ENCODE measurements around the gene STARD8.
"Not testable (repeated sequence)": the region's sequence is repeated elsewhere in the genome, so short reads cannot be mapped to it uniquely, and the experiment has no call there.

The STARD8 gene

GRCh38 chrX:68646421-68646820 lies 1.0 kb upstream of the STARD8 start:
- H3K27ac Mint-ChIP-seq = no peak overlapping the region
- H3K36me3 Mint-ChIP-seq (ENCODE audit: insufficient read depth) = no peaks in the 10 kb centered on the region
- no peaks in the 10 kb centered on the region for H3K4me1 Mint-ChIP-seq (ENCODE audit: low read depth in 2 of 2)
- peaks cover 10 to 11% of the 10 kb centered on the region in 2 donors for H3K27me3 Mint-ChIP-seq
- H3K4me3 Mint-ChIP-seq = no peak overlapping the region
- no peaks in the 10 kb centered on the region for H3K9me3 Mint-ChIP-seq
- DNase-seq (no peak), ATAC-seq (replicated peaks) (no peak)

- Mint-ChIP-seq H3K9me3 (peaks cover 0 to 3% of the 10 kb centered on the region in 2 donors), H3K4me1 (ENCODE audit: low read depth in 2 of 2) (no peaks in the 10 kb centered on the region), H3K4me3 (no peak overlapping the region), H3K36me3 (ENCODE audit: insufficient read depth) (no peaks in the 10 kb centered on the region), H3K27ac (no peak overlapping the region), H3K27me3 (peaks cover 10 to 11% of the 10 kb centered on the region in 2 donors)
- DNase-seq (no peak), ATAC-seq (replicated peaks) (no peak)
These were observed 1.5 kb downstream of the STARD8 start for GRCh38 chrX:68648960-68649359.

- H3K27ac Mint-ChIP-seq = no peak overlapping the region
- H3K36me3 Mint-ChIP-seq (ENCODE audit: insufficient read depth) = no peaks in the 10 kb centered on the region
- DNase-seq = no peak
- peaks cover 0 to 3% of the 10 kb centered on the region in 2 donors for H3K9me3 Mint-ChIP-seq
- H3K4me3 Mint-ChIP-seq = no peak overlapping the region
- ATAC-seq (replicated peaks) = no peak
- no peaks in the 10 kb centered on the region for H3K4me1 Mint-ChIP-seq (ENCODE audit: low read depth in 2 of 2)
- H3K27me3 Mint-ChIP-seq = peaks cover 10 to 11% of the 10 kb centered on the region in 2 donors
These were observed 3.0 kb downstream of the STARD8 start for GRCh38 chrX:68650491-68650890.

- no peaks in the 10 kb centered on the region for H3K36me3 Mint-ChIP-seq (ENCODE audit: insufficient read depth)
- H3K4me3 Mint-ChIP-seq = no peak overlapping the region
- H3K27me3 Mint-ChIP-seq = peaks cover 10 to 11% of the 10 kb centered on the region in 2 donors
- DNase-seq (no peak), ATAC-seq (replicated peaks) (no peak)
- H3K27ac Mint-ChIP-seq = no peak overlapping the region
- H3K4me1 Mint-ChIP-seq (ENCODE audit: low read depth in 2 of 2) = no peaks in the 10 kb centered on the region
- peaks cover 0 to 3% of the 10 kb centered on the region in 2 donors for H3K9me3 Mint-ChIP-seq
These were observed 3.6 kb downstream of the STARD8 start for GRCh38 chrX:68651110-68651509.

GRCh38 chrX:68652326-68653170 lies 5.1 kb downstream of the STARD8 start:
- Mint-ChIP-seq H3K27me3 (peaks cover 10 to 11% of the 10 kb centered on the region in 2 donors), H3K4me3 (no peak overlapping the region), H3K36me3 (ENCODE audit: insufficient read depth) (no peaks in the 10 kb centered on the region), H3K9me3 (peaks cover 0 to 3% of the 10 kb centered on the region in 2 donors), H3K27ac (no peak overlapping the region), H3K4me1 (ENCODE audit: low read depth in 2 of 2) (no peaks in the 10 kb centered on the region)
- ATAC-seq (replicated peaks) (no peak), DNase-seq (no peak)

GRCh38 chrX:68654693-68655092 lies 7.2 kb downstream of the STARD8 start:
- peaks cover 0 to 3% of the 10 kb centered on the region in 2 donors for H3K9me3 Mint-ChIP-seq
- no peak overlapping the region for H3K4me3 Mint-ChIP-seq
- no peaks in the 10 kb centered on the region for H3K4me1 Mint-ChIP-seq (ENCODE audit: low read depth in 2 of 2)
- no peak overlapping the region for H3K27ac Mint-ChIP-seq
- H3K36me3 Mint-ChIP-seq (ENCODE audit: insufficient read depth) = no peaks in the 10 kb centered on the region
- peaks cover 0 to under 1% of the 10 kb centered on the region in 2 donors for H3K27me3 Mint-ChIP-seq
- no peak for DNase-seq
- ATAC-seq (replicated peaks) = no peak

- not testable (repeated sequence) for H3K36me3 Mint-ChIP-seq (ENCODE audit: insufficient read depth); H3K4me3 Mint-ChIP-seq; H3K4me1 Mint-ChIP-seq (ENCODE audit: low read depth in 2 of 2); ATAC-seq (replicated peaks); DNase-seq; H3K9me3 Mint-ChIP-seq; H3K27me3 Mint-ChIP-seq; H3K27ac Mint-ChIP-seq
These were observed 9.0 kb downstream of the STARD8 start for GRCh38 chrX:68656473-68656872.

- no peak overlapping the region for H3K27ac Mint-ChIP-seq
- no peak for DNase-seq
- no peaks in the 10 kb centered on the region for H3K36me3 Mint-ChIP-seq (ENCODE audit: insufficient read depth)
- H3K4me1 Mint-ChIP-seq (ENCODE audit: low read depth in 2 of 2) = no peaks in the 10 kb centered on the region
- no peak for ATAC-seq (replicated peaks)
- H3K27me3 Mint-ChIP-seq = no peaks in the 10 kb centered on the region
- peaks cover 0 to 1% of the 10 kb centered on the region in 2 donors for H3K9me3 Mint-ChIP-seq
- no peak overlapping the region for H3K4me3 Mint-ChIP-seq
These were observed 11.1 kb downstream of the STARD8 start for GRCh38 chrX:68658530-68658929.

GRCh38 chrX:68659385-68659784 lies 11.9 kb downstream of the STARD8 start:
- H3K4me3 Mint-ChIP-seq = no peak overlapping the region
- no peak overlapping the region for H3K27ac Mint-ChIP-seq
- no peaks in the 10 kb centered on the region for H3K4me1 Mint-ChIP-seq (ENCODE audit: low read depth in 2 of 2)
- DNase-seq (no peak), ATAC-seq (replicated peaks) (no peak)
- H3K27me3 Mint-ChIP-seq = no peaks in the 10 kb centered on the region
- no peaks in the 10 kb centered on the region for H3K36me3 Mint-ChIP-seq (ENCODE audit: insufficient read depth)
- no peaks in the 10 kb centered on the region for H3K9me3 Mint-ChIP-seq

GRCh38 chrX:68659786-68660185 lies 12.3 kb downstream of the STARD8 start:
- DNase-seq = no peak
- H3K9me3 Mint-ChIP-seq = no peaks in the 10 kb centered on the region
- no peaks in the 10 kb centered on the region for H3K4me1 Mint-ChIP-seq (ENCODE audit: low read depth in 2 of 2)
- no peak for ATAC-seq (replicated peaks)
- H3K27ac Mint-ChIP-seq = no peak overlapping the region
- H3K4me3 Mint-ChIP-seq = no peak overlapping the region
- no peaks in the 10 kb centered on the region for H3K27me3 Mint-ChIP-seq
- no peaks in the 10 kb centered on the region for H3K36me3 Mint-ChIP-seq (ENCODE audit: insufficient read depth)

- H3K9me3 Mint-ChIP-seq = no peaks in the 10 kb centered on the region
- no peak overlapping the region for H3K4me3 Mint-ChIP-seq
- ATAC-seq (replicated peaks) (no peak), DNase-seq (no peak)
- H3K27me3 Mint-ChIP-seq = no peaks in the 10 kb centered on the region
- H3K36me3 Mint-ChIP-seq (ENCODE audit: insufficient read depth) = no peaks in the 10 kb centered on the region
- no peak overlapping the region for H3K27ac Mint-ChIP-seq
- H3K4me1 Mint-ChIP-seq (ENCODE audit: low read depth in 2 of 2) = no peaks in the 10 kb centered on the region
These were observed 13.3 kb downstream of the STARD8 start for GRCh38 chrX:68660746-68661145.

- Mint-ChIP-seq H3K9me3 (no peaks in the 10 kb centered on the region), H3K36me3 (ENCODE audit: insufficient read depth) (no peaks in the 10 kb centered on the region), H3K27me3 (no peaks in the 10 kb centered on the region), H3K27ac (no peak overlapping the region), H3K4me3 (no peak overlapping the region), H3K4me1 (ENCODE audit: low read depth in 2 of 2) (no peaks in the 10 kb centered on the region)
- no peak for DNase-seq
- no peak for ATAC-seq (replicated peaks)
These were observed 18.0 kb downstream of the STARD8 start for GRCh38 chrX:68665502-68665901.

- Mint-ChIP-seq H3K4me3 (no peak overlapping the region), H3K9me3 (no peaks in the 10 kb centered on the region)
These were observed 19.1 kb downstream of the STARD8 start for GRCh38 chrX:68666580-68666979.

GRCh38 chrX:68669094-68669860 lies 21.8 kb downstream of the STARD8 start:
- Mint-ChIP-seq H3K27ac (no peak overlapping the region), H3K4me1 (ENCODE audit: low read depth in 2 of 2) (no peaks in the 10 kb centered on the region), H3K36me3 (ENCODE audit: insufficient read depth) (no peaks in the 10 kb centered on the region), H3K4me3 (no peak overlapping the region), H3K9me3 (no peaks in the 10 kb centered on the region), H3K27me3 (peaks cover 0 to 6% of the 10 kb centered on the region in 2 donors)
- ATAC-seq (replicated peaks) (no peak), DNase-seq (no peak)

More at GRCh38 chrX:68666580-68666979, 19.1 kb downstream of the STARD8 start:
- DNase-seq (no peak), ATAC-seq (replicated peaks) (no peak)
- Mint-ChIP-seq H3K27ac (no peak overlapping the region), H3K36me3 (ENCODE audit: insufficient read depth) (no peaks in the 10 kb centered on the region), H3K27me3 (no peaks in the 10 kb centered on the region), H3K4me1 (ENCODE audit: low read depth in 2 of 2) (no peaks in the 10 kb centered on the region)
